ENCODE results near the gene TMPRSS7.

Gene TMPRSS7

GRCh38 chr3:112034436-112034835, at the start of gene TMPRSS7:
Gene TMPRSS7, plus strand, starts transcription at chr3:112034736. Its CDS starts 110 bp downstream, at chr3:112034846.
- DNase-seq: no peak

GRCh38 chr3:111986800-111987199, 47.7 kb upstream of the TMPRSS7 start:
- DNase-seq: no peak

- no peak for DNase-seq
Observed at GRCh38 chr3:111989061-111989678, 45.4 kb upstream of the TMPRSS7 start.

- DNase-seq: no peak
Observed at GRCh38 chr3:111993038-111993437, 41.5 kb upstream of the TMPRSS7 start.

GRCh38 chr3:111998636-111999483, 35.7 kb upstream of the TMPRSS7 start, which contains the start of gene TAGLN3:
Gene TAGLN3, plus strand, starts transcription at chr3:111998922. Its CDS starts 501 bp downstream, at chr3:111999423.
- no peak for DNase-seq

- no peak for DNase-seq
Observed at GRCh38 chr3:111999484-112000324, 34.8 kb upstream of the TMPRSS7 start.

GRCh38 chr3:112000367-112000771, 34.2 kb upstream of the TMPRSS7 start:
- no peak for DNase-seq

GRCh38 chr3:112000966-112001365, 33.6 kb upstream of the TMPRSS7 start:
- no peak for DNase-seq

- no peak for DNase-seq
Observed at GRCh38 chr3:112001526-112001925, 33.0 kb upstream of the TMPRSS7 start.

GRCh38 chr3:112002096-112002971, 32.2 kb upstream of the TMPRSS7 start:
- DNase-seq: no peak

GRCh38 chr3:112003321-112004080, 31.0 kb upstream of the TMPRSS7 start:
- no peak for DNase-seq

GRCh38 chr3:112004187-112004586, 30.3 kb upstream of the TMPRSS7 start:
- DNase-seq: no peak

GRCh38 chr3:112004669-112005068, 29.9 kb upstream of the TMPRSS7 start:
- DNase-seq: no peak

- no peak for DNase-seq
Observed at GRCh38 chr3:112005091-112005672, 29.4 kb upstream of the TMPRSS7 start.

GRCh38 chr3:112007633-112008032, 26.9 kb upstream of the TMPRSS7 start:
- no peak for DNase-seq

- DNase-seq: no peak
Observed at GRCh38 chr3:112009670-112010069, 24.9 kb upstream of the TMPRSS7 start.

- DNase-seq: no peak
Observed at GRCh38 chr3:112010636-112011035, 23.9 kb upstream of the TMPRSS7 start.

GRCh38 chr3:112011376-112011940, 23.1 kb upstream of the TMPRSS7 start:
- no peak for DNase-seq

GRCh38 chr3:112012205-112012992, 22.1 kb upstream of the TMPRSS7 start:
- no peak for DNase-seq

Data from CD4-positive, alpha-beta T cell treated with Interferon gamma for 1 hour (primary cell).